A172 (cell line): ENCODE data around the gene PBRM1. TPM values are rescaled to one million over a fixed set of nuclear protein-coding genes. Genes with fewer than 3 reads are reported as not detected.
"Not testable (repeated sequence)": the region's sequence is repeated elsewhere in the genome, so short reads cannot be mapped to it uniquely, and the experiment has no call there.

ENCODE experiments used
- DNase-seq: peaks from one replicate; pipeline ENCODE4 v3.0.0-alpha.2; 2015; ENCODE audit warnings: low spot score
- total RNA-seq: library from RNA; depleted of rRNA; stranded (reverse); fragments of >200 nt; shearing (Covaris generic); gene quantifications from 2 replicates; pipeline ENCODE4 v1.2.3, GENCODE V29; 2014

The PBRM1 gene
- total RNA-seq, 1 experiment from 2014 or later: 47.6 TPM

DNA sequence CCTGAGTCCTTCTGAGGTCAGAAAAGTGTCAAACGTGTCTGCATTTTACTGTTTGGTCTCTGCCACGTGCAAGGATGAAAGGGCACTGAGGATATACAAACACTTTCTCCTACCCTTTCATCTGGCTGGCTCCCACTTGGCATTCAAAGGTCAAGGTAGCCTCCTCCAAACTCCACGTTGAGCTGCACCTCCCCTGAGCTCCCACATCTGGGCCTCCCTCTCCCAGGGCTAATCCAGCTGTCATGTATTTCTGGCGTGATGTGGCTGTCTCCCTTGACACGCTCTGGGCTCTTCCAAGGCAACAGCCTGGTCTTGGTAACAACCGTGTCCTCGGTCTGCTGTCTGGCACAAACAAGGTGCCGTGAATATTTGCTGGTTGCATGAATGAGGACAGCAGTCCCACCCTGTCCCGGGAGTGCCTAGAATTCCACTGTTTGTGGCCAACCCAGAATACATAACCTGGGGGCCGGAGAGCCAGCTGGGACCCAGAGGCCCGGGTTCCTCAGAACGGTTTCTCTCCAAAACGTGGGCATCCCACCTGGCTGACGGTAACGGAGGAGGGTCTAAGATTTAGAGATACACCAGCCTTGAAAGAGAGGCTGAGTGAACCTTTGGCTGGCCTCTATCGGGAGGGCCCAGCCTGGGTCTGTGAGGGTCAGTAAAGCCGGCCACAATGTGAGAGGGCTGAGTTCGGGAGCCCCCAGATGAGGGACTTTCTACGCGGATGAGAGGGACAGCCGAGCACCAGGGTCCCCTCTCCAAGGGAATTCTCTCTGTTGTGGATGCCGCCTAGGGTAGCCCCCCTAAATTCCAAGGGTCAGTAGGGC is 19.1 kb upstream of the PBRM1 start:
- DNase-seq: no peak

DNA sequence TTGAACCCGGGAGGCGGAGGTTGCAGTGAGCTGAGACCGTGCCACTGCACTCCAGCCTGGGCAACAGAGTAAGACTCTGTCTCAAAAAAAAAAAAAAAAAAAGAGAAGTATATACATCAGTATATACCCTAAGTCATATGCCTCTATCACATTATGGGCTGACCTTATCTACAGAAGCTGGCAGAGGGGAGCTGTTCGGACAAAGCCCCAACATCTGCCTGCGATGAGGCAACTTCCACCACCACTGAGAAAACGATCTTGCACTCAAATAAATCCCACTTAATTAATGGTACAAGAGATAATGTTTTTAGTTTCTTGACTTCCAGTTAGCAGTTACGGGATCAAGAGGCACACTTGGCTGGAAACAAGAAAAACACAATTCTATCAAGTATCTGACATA is 17.6 kb upstream of the PBRM1 start:
- no peak for DNase-seq

DNA sequence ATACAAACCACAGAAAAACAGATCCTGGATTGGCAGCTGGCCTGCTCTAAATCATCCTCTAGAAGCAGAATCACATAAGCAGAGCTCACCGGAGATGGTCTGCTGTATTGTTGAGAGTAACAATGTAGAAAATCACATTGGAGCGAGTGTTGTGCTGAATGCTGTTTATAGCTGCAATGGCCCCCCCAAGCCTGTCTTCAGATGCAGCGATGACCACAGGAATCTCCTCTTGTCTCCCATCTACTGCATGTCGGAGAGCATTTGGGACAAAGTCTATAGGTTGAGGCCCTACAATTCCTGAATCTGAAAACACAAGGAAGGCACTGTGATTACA is 11.9 kb upstream of the PBRM1 start:
- DNase-seq: no peak

DNA sequence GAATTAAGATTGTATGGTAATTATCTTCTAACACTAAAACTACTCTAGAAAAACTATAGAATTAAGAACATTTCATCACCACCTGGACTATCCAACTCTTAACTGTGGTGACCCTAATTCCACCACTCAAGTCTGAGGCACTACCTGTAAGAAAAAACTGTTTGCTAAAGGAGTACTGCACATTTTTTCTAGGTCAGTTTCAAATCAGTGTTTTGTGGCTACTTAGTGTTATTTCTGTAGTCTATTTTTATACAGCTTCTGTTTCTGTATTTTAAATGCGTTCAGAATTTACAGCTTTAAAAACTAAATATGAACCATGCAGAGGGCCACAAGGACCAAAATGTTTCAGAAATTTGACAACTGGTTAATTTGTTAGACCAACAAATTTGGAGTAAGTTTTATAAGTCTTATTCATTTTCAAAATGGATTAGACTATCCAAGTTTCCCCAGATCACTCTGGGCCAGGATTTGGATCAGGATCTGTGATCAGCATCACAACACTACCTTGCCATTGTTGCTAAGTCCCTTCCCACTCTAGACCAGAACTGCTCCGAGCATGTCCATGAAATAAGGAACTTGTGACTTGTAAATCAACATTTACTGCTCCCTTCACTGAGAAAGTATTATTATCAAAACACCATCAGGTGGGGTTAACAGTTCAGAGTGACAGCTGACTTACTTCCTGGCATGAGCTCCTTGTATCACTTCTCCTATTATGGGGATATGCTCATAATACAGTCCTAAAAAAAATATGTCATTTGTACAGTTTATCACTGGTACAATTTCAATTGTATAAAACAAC is 11.3 kb upstream of the PBRM1 start:
- DNase-seq: no peak

DNA sequence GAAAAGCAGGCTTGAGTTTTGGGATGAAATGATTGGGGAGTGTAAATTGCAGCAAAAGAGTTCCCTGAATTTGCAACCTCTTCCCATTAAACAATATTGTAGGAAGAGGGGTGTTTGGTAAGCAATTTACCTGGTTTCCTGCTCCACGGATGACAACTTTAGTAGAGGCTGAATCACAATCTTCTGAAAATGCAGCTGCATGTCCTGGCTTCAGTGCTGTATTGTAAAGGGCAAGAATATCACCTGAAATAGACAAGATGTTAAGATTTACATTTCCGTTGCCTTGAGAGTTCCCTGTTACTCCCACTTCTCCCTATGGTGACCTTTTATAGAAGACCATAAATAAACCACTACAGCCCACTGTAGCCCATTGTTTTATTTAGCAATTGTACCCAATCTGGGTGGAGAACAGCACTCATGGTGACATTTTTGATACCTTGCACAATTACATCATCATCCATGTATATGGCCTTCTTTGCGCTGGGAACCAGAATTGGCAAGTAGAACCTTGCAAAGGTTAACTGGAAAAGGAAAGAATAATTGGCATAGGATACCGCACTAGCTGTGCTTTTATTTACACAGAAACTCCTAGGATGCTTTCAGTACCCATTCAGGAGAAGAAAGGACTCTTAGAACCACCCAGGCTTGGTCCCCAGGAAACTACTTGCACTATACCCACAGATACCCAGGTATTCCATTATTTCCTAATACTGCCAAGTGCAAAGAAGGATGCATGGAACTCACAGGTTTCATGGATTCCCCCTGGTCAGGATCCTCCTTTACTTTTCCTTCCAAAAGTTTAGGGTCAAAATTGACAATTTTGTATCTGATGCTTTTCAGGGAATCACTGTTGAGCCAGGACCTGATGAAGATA is 10.3 kb upstream of the PBRM1 start:
- DNase-seq: no peak

DNA sequence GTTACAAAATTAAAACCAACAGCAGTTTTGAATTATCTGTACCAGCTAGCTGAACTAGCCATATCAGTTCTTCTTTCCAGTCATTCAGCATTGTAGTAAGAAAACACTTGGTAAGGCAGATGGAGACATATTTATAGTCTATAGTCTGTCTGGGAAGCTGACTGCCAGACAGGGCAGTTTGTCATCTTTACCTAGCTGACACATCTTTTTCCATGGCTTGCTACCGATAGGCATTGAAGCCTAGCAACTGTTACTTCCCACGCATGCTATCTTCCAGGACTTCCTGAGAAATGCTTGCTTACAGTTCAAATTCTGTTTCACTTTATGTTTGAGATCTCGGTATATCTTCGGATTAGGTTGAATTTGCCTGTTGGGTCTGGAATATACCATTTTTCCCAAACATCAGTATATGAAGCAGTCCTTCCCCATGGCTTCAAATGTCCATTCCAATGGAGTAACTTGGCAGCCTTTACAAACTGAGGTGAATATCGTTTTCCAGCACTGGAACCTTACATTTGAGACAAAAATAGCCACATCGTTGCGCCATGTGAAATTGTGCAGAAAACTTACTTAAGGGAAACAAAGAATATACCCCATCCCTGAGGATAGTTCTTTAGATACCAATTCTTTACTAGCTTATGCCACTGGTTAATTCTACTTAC is 8.9 kb upstream of the PBRM1 start:
- no peak for DNase-seq

DNA sequence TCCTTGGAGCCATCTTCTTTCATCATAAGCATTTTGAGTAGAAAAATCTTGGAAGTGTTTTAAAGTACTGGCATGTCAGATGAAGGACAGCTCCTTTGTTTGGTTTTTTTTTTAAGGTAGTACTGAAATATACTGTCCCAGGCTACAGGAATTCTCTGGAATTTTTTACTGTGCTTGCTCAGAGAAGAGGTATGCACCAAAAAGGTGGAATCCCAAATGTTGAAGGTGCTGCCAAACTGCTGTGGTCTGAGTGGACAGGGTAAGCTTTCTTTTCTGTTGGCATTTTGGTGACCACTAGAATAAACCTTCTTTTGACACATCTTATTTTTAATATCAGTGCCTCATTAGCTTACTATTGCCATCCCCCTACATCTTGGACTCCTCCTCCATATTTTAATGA is 7.4 kb upstream of the PBRM1 start:
- no peak for DNase-seq

DNA sequence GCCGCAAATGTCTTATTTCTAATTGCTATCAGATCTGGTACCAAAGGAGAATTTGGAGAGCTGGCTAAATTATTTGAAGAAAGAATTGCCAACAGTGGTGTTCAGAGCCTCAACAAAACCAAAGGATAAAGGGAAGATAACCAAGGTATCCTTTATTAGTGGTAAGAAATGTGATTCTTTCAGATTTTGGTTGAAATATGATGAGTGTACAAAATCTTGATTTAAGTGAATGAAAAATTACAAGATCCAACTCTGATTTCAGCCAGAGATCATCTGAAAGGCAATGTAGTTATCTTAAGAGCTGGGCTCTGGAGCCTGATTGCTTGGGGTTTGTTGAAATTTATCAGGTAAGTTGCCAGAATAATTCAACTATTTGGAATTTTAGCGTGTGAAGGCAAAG is 4.8 kb upstream of the PBRM1 start:
- DNase-seq: no peak

DNA sequence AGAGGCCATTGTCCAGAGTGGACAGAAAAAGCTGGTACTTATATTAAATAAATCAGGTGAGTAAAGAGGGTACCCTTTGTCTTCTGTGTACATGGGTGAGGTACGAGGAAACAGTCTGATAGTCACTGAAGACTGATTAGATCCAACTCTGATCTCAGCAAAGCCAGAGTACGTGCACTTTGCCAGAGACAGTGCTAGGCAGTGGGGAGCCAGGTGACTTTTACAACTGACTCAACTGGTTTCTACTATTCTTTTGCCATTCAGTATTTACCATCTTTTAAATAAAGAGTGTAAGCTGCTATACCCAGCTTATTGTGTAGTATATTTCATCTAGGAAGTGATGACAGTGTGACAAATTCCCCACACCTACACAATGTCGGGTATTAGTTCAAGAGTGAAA is 3.4 kb upstream of the PBRM1 start:
- no peak for DNase-seq

DNA sequence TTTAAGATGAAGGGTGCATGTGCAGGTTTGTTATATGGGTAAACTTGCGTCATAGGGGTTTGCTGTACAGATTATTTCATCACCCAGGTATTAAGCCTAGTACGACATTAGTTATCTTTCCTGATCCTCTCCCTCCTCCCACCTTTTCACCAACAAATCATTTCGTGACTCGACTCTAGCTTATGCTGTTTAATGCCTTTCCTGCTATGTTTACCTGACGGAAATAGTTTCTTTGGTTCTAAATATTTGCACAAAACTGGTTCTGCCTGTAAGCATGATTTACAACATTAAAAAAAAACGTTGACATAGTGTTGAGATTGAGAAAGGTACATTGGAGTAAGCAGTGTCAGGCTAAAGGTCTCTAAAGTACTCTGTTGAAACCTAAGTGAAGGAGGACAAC is 2.6 kb upstream of the PBRM1 start:
- DNase-seq: no peak

DNA sequence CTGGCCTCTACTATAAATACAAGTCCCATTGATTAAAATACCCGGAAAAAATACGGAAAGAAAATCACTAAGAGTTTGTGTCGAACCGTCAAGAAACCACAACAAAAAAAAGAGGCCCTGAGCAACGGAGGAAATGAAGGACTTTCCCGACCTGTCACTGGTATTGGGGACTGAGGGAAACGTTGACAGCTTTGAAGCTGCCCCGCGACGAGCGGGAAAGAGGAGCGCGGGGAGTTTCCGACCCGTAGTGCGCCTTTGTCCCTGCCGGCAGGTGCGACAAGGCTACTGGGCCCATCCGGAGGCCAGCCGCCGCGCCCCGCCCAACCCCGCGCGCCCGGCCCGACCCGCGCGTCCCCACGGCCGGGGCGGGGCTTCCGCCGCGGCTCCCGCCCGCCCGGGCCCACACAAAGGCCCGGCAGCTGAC is 416 bp downstream of the PBRM1 start:
- DNase-seq: peak; percentile 67

DNA sequence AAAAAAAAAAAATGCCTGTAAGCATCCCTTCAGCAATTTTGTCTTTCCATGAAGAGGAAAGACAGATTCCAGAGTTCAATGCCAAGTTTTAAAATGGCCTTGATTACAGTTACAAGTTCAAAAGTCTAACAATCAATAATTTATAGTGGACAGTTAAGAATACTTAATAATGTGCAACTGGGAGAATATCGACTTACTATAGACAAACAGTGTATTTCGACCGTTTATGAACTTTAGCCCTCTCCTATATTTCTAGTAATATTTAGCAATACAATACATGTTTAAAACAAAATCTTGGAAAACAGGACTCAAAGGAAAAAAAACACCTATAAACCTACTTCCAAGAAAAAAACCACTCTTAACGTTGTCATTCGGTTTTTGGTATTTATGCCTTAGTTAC is 1.5 kb downstream of the PBRM1 start:
- no peak for DNase-seq

DNA sequence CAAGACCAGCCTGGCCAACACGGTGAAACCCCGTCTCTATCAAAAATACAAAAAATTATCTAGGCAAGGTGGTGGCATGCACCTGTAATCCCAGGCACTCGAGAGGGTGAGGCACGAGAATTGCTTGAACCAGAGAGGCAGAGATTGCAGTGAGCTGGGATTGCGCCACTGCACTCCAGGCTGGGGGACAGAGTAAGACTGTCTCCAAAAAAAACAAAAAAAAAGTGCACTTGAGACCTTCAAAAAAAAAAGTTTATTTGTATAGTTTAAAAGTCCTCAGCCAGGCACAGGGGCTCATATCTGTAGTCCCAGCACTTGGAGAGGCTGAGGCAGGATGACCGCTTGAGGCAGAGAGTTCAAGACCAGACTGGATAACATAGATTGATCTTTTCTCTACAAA is 2.1 kb downstream of the PBRM1 start:
- DNase-seq: no peak

DNA sequence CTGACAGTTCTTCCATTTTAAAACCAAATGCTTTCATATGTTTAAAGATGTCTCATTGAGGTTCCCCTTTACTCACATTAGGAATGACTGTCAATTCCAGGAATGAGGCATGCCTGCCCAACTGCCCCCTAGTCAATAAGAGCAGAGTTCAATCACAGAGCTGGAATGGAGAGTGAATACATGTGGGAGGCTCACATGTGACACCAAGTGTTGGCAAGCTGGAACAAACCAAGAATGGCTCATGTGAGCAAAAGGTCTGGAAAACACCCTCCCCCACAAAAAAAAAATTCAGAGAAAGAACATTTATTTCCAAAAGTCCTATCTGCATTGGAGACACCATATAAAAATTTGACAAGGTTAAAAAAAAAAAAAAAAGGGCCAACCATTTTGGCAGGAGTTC is 3.7 kb downstream of the PBRM1 start:
- DNase-seq: no peak

DNA sequence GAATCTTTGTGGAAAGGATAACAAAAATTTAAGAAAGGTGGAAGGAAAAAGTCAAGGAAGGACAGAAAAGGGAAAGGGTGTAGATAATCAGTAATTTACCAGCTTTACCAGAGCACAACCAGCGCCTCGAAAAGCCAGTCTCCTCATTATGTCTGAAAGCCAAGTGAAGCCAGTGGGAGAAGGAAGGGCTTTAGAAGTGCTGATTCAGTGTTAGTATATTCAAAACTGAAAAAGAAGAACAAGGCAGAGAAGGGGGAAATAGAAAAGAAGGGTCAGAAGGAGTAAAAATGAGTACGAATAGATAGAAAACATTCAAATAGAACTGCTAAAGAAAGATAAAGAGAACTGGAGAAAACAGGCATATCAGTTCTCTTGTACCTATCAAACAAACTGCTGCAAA is 4.1 kb downstream of the PBRM1 start:
- no peak for DNase-seq

DNA sequence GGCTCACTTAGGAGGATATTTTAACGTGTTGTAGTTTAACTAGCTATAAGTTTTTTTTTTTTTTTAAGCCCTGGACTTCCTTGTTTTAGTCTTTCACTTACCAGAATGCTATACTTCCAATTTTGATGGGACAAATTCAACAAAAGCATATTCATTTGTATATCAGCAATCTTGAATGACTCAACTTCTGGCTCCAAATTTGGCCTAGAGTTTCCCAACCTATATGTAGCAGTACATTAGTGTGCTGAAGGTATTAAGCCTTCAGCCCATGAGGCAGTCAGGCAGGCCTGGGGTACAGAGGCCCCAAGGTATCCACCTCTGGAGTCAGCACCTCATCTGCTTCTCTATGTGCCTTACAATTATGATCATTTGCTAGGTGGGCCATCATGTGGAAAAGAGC is 5.9 kb downstream of the PBRM1 start:
- DNase-seq: no peak

DNA sequence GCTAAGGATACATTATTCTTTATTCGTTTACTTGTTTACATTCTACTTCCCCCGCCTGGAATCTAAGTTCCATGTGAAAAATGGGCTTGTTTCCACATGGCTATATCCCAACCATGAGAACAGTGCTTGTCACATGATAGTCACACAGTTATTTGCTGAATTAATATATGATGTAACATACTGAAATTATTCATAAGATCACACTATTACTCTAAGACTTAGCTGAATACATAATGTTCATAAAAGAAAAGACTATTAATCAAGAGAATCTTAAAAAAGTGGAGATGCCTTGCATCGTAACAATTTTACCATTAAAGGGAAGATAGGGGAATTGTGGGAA is 6.5 kb downstream of the PBRM1 start:
- no peak for DNase-seq

DNA sequence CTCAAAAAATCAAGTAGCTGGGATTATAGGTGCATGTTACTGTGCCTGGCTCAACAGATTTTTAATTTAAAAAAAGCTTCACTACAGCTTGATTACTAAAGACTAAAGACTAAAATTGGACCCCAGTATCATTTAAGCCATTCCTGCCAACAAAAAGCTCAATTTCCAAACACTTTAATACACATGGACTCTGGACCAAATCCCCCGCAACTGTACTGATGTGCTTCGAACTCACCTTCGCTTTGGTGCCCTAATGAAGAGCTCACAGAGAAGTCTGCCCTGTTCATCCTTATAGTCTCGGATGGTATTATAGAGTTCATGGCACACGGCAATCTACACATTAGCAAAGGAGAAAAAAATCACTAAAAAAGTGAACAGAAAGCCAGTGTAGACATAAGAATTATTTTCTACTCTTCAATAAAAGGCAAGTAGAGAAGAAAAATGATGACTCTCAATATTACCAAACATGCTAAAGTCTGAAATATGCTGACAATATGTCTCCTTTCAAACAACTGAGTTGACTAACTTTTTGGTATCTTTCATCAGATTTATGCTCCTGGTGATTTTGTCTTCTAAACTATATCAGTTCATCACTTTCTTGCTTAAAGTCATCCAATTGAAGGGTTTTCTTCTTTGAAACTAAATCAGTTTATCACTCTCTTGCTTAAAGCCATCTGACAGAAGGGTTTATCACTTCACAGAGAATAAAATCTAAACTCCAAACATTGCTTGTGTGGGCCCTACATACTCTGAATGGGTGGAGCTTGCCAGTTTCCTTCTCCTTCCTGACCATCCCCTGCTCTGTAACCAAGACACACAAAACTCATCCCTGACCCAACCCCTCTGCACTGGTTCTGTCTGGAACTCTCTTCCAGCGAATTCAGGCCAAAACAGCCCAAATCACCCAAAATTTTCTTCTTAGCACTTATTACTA is 7.2 kb downstream of the PBRM1 start:
- no peak for DNase-seq

DNA sequence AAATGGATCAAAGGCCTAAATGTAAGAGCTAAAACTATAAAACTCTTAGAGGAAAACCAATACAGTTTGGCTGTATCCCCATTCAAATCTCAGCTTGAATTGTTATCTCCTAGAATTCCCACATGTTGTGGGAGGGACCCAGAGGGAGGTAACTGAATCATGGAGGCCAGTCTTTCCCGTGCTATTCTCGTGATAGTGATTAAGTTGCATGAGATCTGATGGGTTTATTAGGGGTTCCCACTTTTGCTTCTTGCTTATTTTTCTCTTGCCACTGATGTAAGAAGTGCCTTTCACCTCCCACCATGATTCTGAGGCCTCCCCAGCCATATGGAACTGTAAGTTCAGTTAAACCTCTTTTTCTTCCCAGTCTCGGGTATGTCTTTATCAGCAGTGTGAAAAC is 9.5 kb downstream of the PBRM1 start:
- DNase-seq: not testable (repeated sequence)

DNA sequence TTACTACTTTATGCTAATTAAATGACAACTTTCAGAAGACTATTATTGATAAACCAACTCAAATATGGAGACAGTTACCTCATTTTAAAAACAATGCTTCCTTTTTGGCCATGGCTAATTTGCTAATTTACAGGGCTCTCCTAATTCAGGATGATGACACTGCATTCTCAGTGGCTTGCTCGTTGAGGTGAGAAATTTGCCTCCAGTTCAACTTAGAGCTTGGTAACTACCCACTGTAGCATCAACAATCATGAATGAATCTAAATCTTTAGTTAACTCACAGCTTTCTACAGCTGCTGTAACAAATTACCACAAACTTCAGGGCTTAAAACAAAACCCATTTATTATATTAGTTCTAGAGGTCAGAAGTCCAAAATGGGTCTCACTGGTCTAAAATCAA is 14.0 kb downstream of the PBRM1 start:
- no peak for DNase-seq
